ENCODE measurements around the gene CHIC2.

The CHIC2 gene

DNA sequence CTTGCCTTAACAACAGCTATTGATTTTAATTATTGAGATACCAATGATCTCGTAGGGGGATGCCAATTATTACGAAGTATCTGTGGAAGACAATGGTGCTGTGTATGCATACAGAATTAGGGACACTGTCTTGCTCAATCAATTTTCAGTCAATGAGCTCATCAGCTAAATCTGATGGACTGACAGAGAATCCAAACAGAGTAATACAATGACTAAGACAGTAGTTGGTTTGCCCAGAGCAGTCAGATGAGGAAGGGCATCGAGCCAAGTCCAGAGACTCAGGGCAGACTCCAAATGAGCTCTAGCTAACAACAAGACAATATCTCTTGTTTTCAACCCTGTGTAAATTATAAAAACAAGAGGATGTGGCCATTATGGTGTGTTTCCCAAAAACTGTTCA is 20.9 kb upstream of the CHIC2 start:
- H3K36me3 ChIP-seq (replicated peaks; ENCODE audit: low read depth, low read length) = no peaks in the 10 kb centered on the region
- TF ChIP-seq, protein P1, sequence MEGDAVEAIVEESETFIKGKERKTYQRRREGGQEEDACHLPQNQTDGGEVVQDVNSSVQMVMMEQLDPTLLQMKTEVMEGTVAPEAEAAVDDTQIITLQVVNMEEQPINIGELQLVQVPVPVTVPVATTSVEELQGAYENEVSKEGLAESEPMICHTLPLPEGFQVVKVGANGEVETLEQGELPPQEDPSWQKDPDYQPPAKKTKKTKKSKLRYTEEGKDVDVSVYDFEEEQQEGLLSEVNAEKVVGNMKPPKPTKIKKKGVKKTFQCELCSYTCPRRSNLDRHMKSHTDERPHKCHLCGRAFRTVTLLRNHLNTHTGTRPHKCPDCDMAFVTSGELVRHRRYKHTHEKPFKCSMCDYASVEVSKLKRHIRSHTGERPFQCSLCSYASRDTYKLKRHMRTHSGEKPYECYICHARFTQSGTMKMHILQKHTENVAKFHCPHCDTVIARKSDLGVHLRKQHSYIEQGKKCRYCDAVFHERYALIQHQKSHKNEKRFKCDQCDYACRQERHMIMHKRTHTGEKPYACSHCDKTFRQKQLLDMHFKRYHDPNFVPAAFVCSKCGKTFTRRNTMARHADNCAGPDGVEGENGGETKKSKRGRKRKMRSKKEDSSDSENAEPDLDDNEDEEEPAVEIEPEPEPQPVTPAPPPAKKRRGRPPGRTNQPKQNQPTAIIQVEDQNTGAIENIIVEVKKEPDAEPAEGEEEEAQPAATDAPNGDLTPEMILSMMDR (IDR thresholded peaks at IDR 0.05; ENCODE audit: low read depth, low read length) = no peak
- no peak for TF ChIP-seq EZH2phosphoT487 (IDR thresholded peaks at IDR 0.05; ENCODE audit: low read depth)

DNA sequence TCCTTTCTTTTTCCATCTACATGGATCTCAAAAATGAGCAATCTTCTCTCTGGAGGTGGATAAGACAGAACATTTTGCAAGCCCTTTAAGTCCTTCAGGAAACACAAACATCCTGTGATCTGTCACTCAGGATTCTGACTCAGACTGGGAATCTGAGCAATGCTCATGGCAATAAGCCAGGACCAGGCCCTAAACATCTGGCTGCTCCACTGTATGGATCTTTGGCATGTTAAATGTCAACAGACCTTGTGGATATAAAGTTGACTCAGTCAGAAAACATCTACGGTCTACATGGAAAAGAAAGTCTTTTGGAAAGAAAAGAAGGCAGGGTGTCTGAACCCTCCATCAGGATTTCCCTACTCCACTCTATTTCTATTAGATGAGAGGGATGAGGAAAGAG is 17.8 kb upstream of the CHIC2 start:
- H3K4me1 ChIP-seq (ENCODE audit: low read length) = no peaks in the 10 kb centered on the region
- no peak overlapping the region for H3K4me3 ChIP-seq (ENCODE audit: low read length)
- no peaks in the 10 kb centered on the region for H3K27me3 ChIP-seq (ENCODE audit: low read depth, low read length)
- no peak for TF ChIP-seq EZH2phosphoT487 (IDR thresholded peaks at IDR 0.05; ENCODE audit: low read depth)
- TF ChIP-seq, protein P1 (IDR thresholded peaks at IDR 0.05; ENCODE audit: low read depth, low read length) = no peak
- H3K27ac ChIP-seq (ENCODE audit: low read length) = no peak overlapping the region
- no peaks in the 10 kb centered on the region for H3K79me2 ChIP-seq (ENCODE audit: low read length)
- no peak overlapping the region for H2AFZ ChIP-seq (ENCODE audit: low read depth, low read length)
- H3K36me3 ChIP-seq (replicated peaks; ENCODE audit: low read depth, low read length) = no peaks in the 10 kb centered on the region
- no peak overlapping the region for H3K9ac ChIP-seq (ENCODE audit: low read length)
- H3K4me2 ChIP-seq (ENCODE audit: low read length) = no peak overlapping the region
- H4K20me1 ChIP-seq (ENCODE audit: insufficient read depth, low read length) = no peaks in the 10 kb centered on the region
- no peaks in the 10 kb centered on the region for H3K9me3 ChIP-seq (ENCODE audit: insufficient read depth, low read length)

More for the DNA sequence above, 20.9 kb upstream of the CHIC2 start:
- Histone ChIP-seq H3K79me2 (ENCODE audit: low read length) (no peaks in the 10 kb centered on the region), H3K4me3 (ENCODE audit: low read length) (no peak overlapping the region), H3K4me1 (ENCODE audit: low read length) (no peaks in the 10 kb centered on the region), H4K20me1 (ENCODE audit: insufficient read depth, low read length) (no peaks in the 10 kb centered on the region), H3K9ac (ENCODE audit: low read length) (no peak overlapping the region), H3K4me2 (ENCODE audit: low read length) (no peak overlapping the region), H3K27me3 (ENCODE audit: low read depth, low read length) (no peaks in the 10 kb centered on the region), H2AFZ (ENCODE audit: low read depth, low read length) (no peak overlapping the region), H3K9me3 (ENCODE audit: insufficient read depth, low read length) (no peaks in the 10 kb centered on the region), H3K27ac (ENCODE audit: low read length) (no peak overlapping the region)

DNA sequence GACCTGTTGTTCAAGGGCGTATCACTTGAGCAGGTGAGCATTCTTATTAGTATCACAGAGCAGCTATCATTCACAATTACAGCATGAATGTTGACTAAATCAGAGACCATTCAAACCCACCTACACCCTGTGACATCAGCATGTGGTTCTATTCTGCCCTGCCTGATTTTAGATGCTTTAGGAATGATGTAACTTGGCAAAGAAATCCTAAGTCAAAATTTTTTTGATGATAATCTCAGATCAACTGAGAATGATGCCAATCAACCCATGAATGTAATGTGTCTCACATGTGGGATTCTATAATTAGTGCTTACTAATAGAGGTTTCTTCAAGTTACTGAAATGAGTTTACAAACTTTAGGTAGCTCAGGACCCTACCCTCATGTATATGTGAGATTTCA is 13.4 kb upstream of the CHIC2 start:
- Histone ChIP-seq H3K4me2 (ENCODE audit: low read length) (no peak overlapping the region), H3K79me2 (ENCODE audit: low read length) (no peaks in the 10 kb centered on the region), H3K9me3 (ENCODE audit: insufficient read depth, low read length) (no peaks in the 10 kb centered on the region), H3K4me1 (ENCODE audit: low read length) (no peaks in the 10 kb centered on the region), H3K27ac (ENCODE audit: low read length) (no peak overlapping the region), H3K4me3 (ENCODE audit: low read length) (no peak overlapping the region), H3K27me3 (ENCODE audit: low read depth, low read length) (no peaks in the 10 kb centered on the region), H3K9ac (ENCODE audit: low read length) (no peak overlapping the region), H4K20me1 (ENCODE audit: insufficient read depth, low read length) (no peaks in the 10 kb centered on the region), H3K36me3 (replicated peaks; ENCODE audit: low read depth, low read length) (no peaks in the 10 kb centered on the region), H2AFZ (ENCODE audit: low read depth, low read length) (no peak overlapping the region)
- TF ChIP-seq, protein P1 (IDR thresholded peaks at IDR 0.05; ENCODE audit: low read depth, low read length) = no peak
- TF ChIP-seq EZH2phosphoT487 (IDR thresholded peaks at IDR 0.05; ENCODE audit: low read depth) = no peak

GRCh38 chr4:54076673-54077072 is 12.3 kb upstream of the CHIC2 start:
- no peaks in the 10 kb centered on the region for H3K4me1 ChIP-seq (ENCODE audit: low read length)
- H3K36me3 ChIP-seq (replicated peaks; ENCODE audit: low read depth, low read length) = no peaks in the 10 kb centered on the region
- H3K27me3 ChIP-seq (ENCODE audit: low read depth, low read length) = no peaks in the 10 kb centered on the region
- no peak overlapping the region for H3K4me3 ChIP-seq (ENCODE audit: low read length)
- H3K9ac ChIP-seq (ENCODE audit: low read length) = no peak overlapping the region
- H4K20me1 ChIP-seq (ENCODE audit: insufficient read depth, low read length) = no peaks in the 10 kb centered on the region
- H2AFZ ChIP-seq (ENCODE audit: low read depth, low read length) = no peak overlapping the region
- TF ChIP-seq EZH2phosphoT487 (IDR thresholded peaks at IDR 0.05; ENCODE audit: low read depth) = no peak
- TF ChIP-seq, protein P1 (IDR thresholded peaks at IDR 0.05; ENCODE audit: low read depth, low read length) = no peak
- H3K79me2 ChIP-seq (ENCODE audit: low read length) = no peaks in the 10 kb centered on the region
- H3K9me3 ChIP-seq (ENCODE audit: insufficient read depth, low read length) = no peaks in the 10 kb centered on the region
- no peak overlapping the region for H3K4me2 ChIP-seq (ENCODE audit: low read length)
- no peak overlapping the region for H3K27ac ChIP-seq (ENCODE audit: low read length)
